GM21576 (cell line): Measurements from ENCODE around the gene EEPD1.
A peak's percentile ranks its signal among the peaks of the same experiment; 100 is the strongest.
"Not testable (repeated sequence)": the region's sequence is repeated elsewhere in the genome, so short reads cannot be mapped to it uniquely, and the experiment has no call there.

Source experiments
- ATAC-seq: cut with Tn5 transposase; IDR thresholded peaks from one replicate; pipeline ENCODE4 v1.9.1; 2021; ENCODE audit warnings: mild to moderate bottlenecking, moderate library complexity; ENCODE audit not compliant: unreplicated experiment

Gene EEPD1

DNA sequence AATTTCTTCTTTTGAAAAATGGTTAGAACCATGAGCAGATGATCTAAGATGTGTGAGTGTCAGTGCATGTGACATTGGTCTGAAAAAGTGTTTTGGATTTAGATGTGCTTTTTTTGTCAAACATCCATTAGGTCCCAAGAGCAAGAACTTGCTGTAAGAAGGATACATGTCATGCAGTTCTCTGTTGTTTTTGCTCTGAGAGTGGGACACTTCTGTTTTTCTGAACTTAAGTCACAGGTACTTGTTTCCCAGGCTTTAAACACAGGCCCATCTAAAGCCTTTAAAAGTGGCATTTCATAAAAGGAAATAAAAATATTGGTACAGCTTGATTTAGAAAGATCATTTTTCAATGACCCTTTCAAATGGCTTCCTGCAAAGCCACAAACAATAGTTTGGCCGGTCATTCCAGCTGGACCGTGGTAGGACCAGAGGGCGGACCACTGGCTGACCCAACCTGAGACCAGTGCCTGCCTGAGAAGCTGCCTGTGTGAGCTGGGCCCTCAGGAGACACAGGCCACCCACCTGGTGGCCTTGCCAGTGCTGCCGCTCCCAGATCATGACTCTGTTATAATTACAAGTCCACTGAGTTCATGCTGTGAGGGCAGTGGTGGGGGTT is 92.7 kb downstream of the EEPD1 start:
- no peak for ATAC-seq

DNA sequence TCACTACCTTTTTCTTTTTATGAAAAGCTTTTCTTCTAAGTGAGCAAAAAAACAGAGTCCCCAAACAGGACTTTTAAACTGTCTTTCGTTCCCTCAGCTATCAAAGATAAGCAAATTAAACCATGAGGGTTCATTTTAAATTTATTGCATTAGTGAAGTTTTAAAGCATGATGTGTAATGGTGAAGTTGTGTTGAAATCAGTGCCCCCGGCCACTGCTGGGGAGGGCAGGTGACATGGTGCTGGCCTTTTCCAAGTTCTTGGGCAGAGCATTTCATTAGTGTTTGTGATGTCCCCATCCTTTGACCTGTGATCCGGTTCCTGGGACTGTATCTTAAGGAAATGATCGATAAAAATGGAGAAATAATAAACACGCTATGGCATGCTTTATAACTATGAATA is 96.0 kb downstream of the EEPD1 start:
- no peak for ATAC-seq

DNA sequence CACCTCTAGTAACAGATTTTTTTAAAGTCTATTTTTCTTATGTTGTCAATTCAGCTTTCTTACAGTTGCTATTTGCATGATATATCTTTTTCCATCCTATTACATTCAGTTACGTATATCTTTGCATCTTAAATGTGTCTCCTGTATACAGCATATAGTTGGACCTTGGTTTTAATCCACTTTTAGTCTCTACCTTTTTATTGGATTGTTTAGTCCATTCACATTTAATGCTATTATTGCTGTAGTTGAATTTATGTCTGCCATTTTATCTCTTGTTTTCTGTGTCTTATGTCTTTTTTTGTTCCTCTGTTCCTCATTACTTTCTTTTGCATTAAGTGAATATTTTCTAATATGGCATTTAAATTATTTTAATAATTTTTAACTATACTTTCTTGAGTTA is 100.6 kb downstream of the EEPD1 start:
- ATAC-seq: no peak

DNA sequence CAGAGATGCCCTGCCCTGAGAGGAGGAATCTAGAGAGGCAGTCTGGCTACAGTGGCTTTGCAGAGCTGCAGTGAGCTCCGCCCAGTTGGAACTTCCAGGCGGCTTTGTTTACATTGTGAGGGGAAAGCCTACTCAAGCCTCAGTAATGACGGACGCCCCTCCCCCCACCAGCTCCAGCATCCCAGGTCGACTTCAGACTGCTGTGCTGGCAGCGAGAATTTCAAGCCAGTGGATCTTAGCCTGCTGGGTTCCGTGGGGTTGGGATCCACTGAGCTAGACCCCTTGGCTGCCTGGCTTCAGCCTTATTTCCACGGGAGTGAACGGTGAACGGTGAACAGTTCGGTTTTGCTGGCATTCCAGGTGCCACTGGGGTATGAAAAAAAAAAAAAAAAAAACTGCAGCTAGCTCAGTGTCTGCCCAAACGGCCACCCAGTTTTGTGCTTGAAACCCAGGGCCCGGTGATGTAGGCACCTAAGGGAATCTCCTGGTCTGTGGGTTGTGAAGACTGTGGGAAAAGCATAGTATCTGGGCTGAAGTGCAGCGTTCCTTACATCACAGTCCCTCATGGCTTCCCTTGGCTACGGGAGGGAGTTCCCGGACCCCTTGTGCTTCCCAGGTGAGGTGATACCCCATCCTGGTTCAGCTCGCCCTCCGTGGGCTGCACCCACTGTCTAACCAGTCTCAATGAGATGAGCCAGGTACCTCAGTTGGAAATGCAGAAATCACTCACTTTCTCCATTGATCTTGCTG is 105.6 kb downstream of the EEPD1 start:
- not testable (repeated sequence) for ATAC-seq

DNA sequence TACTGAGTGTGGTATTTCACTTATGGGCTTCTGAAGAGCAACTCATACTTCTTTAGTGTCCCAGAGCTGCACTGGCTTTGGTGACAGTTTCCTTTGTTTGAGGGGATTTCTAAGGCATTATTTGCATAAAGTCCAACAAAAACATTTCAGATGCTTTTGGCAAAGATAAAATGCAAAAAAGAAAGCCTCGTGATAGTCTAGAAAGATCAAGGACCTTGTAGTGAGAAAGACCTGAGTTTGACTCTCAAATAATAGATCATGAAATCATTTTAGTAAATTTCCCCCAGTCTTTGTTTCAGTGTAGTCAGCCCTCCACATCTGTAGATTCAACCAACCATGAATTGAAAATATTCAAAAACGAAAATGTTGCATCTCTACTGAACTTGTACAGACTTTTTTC is 107.4 kb downstream of the EEPD1 start:
- ATAC-seq: no peak

DNA sequence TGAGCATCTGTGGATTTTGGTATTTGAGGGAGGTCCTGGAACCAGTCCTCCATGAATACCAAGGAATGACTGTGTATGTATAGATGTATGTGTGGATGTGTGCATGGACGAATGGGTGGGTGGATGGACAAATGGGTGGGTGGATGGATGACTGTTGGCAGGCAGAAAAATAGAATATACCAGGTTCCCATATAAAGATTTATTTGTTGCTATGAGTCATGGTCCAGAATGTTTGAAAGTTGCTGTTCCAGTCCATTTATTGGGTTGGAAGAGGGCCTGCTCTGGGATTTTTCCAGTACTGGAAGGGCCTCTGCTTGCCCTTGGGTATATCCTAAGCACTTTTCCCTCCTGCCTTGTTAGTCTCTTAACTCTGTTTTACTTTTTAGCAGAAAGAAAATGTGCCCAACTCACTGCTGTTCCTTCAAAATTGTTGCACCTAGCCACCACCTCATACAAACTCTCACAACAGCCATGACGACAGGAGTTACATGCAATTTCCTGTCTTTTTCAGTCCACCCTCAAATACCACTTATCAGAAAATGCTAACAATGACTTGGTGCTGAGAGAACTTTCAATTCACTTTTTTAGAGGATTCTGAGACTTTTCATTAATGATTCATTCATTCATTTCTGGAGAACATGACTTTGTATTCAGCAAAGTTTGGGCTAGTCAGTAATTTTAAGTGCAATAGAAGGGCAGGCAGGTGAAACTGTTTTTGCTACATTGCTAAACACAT is 108.1 kb downstream of the EEPD1 start:
- ATAC-seq: peak; percentile 47

DNA sequence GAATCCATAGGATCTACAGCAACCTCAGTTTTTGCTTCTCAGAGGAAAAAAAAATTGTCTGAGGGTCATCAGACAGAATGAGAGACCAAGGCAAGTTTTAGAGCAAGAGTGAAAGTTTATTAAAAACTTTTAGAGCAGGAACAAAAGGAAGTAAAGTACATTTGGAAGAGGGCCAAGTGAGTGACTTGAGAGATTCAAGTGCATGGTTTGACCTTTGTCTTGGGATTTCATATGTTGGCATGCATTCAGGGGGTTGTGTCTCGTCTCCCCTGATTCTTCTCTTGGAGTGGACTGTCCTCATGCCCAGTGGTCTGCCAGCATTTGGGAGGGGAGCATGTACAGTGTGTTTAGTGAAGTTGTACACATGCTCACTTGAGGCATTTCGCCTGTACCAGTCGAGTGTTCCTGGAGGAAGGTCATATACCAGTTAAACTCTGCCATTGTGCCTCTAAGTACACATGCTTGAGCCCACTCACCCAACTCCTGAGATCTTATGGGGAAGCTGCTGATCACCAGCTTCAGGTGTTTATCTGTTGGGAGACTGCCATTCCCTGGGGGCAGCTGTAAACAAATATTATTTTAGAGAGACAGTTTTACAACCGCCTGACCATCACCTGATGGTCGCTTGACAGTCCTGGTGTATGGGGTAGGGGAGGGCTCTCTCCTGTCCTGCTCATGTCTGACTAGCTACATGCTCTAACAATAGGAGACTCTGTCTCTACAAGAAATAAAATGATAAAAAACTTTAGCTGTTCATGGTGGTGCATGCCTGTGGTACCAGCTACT is 109.4 kb downstream of the EEPD1 start:
- ATAC-seq: no peak

DNA sequence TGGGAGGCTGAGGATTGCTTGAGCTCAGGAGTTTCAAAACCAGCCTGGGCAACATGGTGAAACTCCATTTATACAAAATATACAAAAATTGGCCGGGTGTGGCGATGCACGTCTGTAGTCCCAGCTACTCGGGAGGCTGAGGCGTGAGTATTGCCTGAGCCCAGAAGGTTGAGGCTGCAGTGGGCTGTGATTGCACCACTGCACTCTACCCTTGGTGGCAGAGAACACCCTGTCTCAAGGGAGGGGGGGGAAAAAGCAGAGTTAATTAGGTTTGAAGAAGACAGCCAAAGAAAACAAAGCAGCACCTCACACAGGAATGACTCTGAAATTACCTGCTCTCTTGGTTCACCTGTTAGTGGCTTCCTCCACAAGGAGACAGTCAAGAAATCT is 110.0 kb downstream of the EEPD1 start:
- no peak for ATAC-seq

DNA sequence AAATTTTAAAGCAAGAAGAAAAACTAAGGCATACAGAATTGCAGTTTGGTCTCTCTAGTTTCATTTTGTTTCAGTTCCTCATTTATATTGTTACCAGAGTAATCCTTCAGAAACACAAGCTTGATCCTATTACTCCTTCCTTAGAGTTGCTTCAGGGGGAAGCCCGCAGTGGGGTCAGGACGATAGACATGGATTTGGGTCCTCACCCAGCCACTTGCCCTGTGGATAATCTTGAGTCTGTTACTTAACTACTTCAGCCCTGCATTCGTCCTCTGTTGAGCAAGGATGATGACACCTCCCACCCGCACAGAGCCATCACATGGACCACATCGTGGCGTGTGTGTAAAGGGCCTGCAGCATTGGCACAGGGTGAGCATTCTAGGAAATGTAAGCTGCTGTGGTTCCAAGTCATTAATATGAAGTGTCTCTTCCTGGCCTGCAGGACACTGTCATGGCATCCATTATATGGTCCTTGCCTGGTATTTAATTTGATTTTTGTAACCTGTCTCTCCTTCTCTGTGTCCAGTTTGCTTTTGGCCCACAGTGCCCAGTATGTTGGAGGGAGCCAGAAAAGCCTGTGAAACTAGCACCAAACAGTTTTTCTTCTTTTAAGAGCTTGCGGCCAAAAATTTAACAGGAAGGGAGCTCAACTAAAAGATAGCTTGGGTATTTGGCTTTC is 111.2 kb downstream of the EEPD1 start:
- peak; percentile 65 for ATAC-seq

DNA sequence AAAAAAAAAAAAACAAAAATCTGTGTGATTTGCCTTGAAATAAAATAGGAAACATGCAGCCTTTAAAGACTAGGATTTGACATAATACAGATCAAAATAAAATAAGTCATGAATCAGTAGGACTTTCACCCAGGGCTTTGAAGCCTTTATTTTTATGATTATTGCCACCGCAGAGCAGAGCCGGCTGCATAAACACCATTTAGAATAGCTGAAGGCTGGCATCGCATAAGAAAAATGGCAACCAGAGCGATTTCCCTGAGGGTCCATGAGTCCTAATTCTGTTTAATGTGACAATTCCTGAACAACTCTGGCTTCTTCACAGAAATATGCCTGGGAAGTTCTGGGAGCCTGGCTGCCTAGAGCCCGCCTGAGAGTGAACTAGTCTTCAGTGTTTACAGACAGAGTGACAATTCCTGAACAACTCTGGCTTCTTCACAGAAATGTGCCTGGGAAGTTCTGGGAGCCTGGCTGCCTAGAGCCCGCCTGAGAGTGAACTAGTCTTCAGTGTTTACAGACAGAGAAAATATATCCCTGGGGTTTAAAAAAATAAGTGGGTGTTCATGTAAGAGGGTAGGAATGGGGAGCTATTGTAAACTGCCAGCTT is 112.0 kb downstream of the EEPD1 start:
- no peak for ATAC-seq

DNA sequence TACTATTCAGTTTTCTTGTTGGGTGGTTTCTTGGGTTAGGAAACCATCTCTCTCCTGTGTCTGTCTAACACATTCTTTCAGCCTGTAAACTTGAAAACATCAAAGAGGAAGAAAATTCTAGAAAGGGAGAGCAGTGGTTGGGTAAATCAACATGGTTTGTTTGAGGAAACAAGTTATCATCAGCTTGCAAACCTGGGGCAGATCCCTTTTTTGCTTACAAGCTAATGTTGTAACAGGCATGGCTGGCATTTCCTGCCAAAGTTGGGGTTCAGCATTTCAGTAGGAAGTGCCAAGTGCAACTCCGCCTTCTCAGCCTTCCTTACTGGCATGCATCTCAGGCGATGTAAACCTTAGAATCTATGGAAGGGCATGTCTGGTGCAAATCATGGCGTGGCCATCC is 112.6 kb downstream of the EEPD1 start:
- no peak for ATAC-seq

DNA sequence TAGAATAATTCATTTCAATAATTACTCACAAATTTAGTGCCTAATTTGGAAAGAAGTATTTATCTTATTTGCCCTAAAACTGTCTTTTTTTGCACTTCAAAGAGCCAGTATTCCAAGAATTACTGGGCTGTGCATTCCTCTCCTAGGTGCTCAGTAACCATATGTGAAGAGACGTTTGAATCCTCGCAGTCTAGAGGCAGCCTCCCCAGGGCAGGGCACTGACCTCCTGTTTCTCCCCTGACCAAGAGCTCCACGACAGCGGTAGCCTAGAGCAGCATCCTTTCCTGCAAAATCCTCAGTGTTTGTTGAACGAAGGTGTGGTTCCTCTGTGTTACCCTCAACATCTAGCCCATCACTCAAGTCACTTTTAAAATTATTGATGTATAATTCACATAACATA is 113.1 kb downstream of the EEPD1 start:
- ATAC-seq: no peak

DNA sequence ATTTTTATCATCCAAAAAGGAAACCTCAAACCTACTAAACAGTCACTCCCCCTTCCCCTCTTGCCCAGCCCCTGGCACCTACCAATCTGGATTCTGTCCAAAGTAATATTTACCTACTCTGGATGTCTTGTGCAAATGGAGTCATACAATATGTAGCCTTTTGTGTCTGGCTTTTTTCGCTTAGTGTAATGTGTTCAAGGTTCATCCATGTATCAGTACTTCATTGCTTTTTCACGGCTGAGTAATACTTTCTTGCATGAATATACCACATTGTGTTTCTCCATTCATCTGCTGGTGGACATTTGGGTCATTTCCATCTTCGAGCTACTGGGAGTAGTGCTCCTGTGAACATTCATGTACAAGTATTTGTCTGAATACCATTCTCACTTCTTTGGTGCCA is 113.6 kb downstream of the EEPD1 start:
- ATAC-seq: no peak

DNA sequence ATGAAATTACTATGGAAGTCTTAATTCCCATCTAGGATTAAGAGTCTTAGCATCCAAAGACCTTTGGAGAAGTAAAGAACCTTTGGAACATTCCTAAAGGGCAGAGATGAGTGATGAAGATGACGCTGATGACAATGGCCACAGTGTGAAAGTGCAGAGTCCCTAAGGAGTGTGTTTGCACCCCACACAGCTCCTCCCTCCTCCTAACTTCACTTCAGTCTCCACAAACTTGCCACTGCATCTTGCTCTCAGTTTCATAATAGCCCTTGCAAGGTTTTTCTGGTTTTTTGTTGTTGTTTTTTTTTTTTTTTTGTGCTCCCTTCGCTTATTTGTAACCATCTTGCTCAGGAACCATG is 119.1 kb downstream of the EEPD1 start:
- ATAC-seq: no peak

DNA sequence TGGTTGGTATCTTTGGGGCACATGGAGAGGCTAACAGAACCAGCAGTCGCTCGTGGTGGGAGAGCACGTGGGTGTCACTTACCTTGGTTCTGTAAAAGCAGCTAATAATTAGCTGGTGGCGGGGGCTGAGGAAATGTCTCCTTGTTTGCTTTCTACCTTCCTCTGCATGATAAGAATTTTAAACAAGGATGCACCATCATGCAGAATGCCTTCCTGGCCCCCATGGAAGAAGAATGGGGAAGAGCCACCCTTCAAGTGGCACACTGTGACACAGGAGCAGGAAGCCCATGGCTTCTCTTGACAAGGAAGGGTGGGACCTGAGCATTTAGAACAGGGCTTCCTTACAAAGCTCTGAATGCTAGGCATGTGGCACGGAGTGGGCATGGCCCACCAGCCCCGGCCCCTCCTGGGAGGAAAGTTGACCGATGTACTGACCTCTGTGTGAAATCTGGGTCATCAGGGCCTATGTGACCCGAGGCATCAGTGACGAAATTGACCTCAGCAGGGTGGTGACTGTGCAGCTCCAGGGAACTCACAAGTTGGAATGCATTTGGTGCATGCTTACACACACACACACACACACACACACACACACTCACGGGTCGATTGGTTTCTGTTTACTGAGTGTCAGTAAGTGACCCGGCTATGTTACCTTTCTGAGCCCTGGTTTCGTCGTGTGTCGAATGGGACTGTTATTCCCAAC is 119.7 kb downstream of the EEPD1 start:
- ATAC-seq: no peak

DNA sequence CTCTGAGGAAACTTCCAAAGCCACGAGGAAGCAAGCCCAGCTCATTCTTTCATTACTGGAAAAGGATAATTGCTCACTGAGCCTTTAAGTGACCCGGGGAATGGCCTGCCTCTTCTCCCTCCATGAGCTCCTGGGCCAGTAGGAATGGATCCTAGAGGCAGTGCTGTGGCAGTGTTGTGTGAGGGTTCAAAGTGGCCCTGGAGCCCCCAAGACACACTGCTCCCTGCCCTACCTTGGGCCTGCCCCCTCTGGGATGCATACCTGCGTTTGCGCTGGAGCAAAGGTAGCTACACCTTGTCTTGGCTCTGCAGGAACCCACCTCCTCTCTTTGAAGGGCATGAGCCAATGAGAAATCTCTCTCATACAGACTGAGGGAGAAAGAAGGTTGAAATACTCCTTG is 120.8 kb downstream of the EEPD1 start:
- ATAC-seq: no peak

DNA sequence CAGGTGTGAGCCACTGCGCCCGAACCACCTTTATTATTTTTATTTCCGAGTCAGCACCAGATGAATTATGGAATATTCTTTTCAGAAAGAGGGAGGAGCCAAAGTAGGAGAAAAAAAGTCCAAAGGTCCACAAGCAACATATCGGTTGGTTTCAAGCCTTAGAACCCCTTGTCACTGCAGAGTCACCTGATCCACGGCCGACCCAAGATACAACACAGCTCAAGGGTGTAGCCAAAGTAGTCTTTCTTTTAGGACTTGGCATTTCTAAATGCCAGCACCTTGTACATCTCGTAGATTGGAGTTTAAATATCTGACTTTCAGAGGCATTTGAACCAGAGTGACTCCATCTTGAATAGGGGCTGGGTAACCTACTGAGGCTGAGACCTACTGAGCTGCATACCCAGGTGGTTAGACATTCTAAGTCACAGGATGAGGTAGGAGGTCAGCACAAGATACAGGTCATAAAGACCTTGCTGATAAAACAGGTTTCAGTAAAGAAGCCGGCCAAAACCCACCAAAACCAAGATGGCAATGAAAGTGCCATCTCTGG is 122.8 kb downstream of the EEPD1 start:
- no peak for ATAC-seq

DNA sequence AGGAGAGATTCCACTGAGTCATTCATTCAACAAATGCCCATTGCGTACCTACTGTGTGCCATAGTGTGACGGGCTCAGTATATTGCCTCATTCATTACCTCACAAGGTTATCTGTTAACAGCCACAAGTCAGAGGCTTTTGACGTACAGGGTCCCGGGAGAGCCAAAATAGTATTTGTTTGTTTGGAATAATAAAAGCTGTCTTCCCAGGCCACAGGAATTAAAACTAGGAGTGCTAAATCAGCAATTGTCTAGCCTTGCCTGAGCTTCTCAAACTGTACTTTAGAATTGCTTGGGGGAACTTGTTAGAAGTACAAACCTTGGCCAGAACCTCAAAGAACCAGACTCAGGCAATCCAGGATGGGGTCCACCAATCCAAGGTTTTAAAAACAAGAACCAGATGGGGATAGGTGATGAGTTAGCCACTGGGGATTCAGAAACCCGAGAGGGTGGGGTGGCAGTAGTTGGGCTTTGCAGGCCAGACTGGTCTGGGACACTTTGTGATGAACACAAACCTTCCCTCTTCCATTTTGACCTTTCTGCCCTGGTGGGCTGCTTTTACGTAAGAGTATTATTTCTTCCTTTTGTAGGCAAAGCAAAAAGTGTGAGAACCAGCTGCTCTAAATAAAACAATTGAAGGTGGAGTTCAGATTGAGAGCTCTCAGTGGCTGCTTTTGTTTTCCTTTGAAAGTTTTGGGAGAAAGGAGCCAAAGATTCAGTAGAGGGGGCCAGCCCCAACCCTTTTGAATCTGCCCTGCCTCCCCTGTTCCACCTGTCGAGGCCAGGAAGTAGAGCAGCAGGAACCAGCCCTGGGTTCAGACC is 123.6 kb downstream of the EEPD1 start:
- ATAC-seq: no peak

DNA sequence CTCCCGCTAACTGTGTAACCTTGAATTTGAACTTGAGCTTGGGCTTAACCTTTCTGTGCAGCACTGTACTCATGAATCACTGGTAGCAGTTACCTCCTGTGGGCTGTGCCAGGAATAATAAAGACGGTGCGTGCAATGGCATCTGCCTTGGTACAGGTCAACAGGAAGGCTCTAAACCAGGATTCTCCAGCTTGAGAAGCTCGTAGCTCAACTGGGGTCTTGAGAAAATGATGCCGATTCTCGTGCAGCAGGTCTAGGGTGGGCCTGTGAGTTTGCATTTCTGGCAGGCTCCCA is 124.1 kb downstream of the EEPD1 start:
- ATAC-seq: no peak
